WI38 (cell line): ENCODE measurements around the gene SGSM2.

ENCODE experiments used
- H3K4me3 ChIP-seq: 2 replicates; pipeline ENCODE4 v1.5.1; 2011; ENCODE audit warnings: low read depth, mild to moderate bottlenecking, control low read depth, low read length
- CTCF ChIP-seq: IDR thresholded peaks from 2 replicates; pipeline ENCODE4 v1.5.1; 2012; ENCODE audit warnings: low read depth, mild to moderate bottlenecking, control low read depth, low read length

SGSM2 gene

GRCh38 chr17:2421315-2422147 is 84.2 kb downstream of the SGSM2 start:
- no peak for TF ChIP-seq CTCF
- no peak overlapping the region for H3K4me3 ChIP-seq

GRCh38 chr17:2423271-2423670 is 86.0 kb downstream of the SGSM2 start:
- no peak for TF ChIP-seq CTCF
- no peak overlapping the region for H3K4me3 ChIP-seq

DNA sequence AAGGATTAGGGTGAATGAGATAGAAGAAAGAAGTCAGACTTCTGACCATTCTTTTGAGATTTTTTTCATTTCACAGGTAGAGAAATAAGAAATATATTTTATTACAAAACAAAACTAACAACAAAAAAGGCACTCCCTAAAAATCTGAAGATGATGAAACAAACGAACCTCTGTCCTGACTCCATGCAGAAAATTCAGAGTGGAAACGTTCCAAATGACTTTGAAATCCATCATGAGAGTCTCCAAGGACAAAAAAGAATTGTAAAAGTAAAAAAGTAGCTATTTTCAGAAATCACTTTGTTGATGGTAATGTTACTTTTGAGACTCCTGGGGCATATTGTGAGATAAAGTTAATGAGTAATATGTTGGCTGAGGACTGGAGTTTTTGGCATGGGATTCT is 89.9 kb downstream of the SGSM2 start:
- no peak overlapping the region for H3K4me3 ChIP-seq
- TF ChIP-seq CTCF, result no peak

- no peak for TF ChIP-seq CTCF
- H3K4me3 ChIP-seq, result no peak overlapping the region
Observed at GRCh38 chr17:2427910-2428309, 90.6 kb downstream of the SGSM2 start.
